VCaP (cell line): ENCODE measurements around the gene FAM181A.

Experiments
- H3K27ac ChIP-seq: fragments of 450-650 bp; 2 replicates; pipeline ENCODE4 v1.5.1; 2017
- TF ChIP-seq, protein P1 (sequence below): fragments of 450-650 bp; conservative IDR thresholded peaks from 2 replicates; pipeline ENCODE4 v1.5.1; 2017; ENCODE audit warnings: mild to moderate bottlenecking, moderate library complexity

The FAM181A gene

DNA sequence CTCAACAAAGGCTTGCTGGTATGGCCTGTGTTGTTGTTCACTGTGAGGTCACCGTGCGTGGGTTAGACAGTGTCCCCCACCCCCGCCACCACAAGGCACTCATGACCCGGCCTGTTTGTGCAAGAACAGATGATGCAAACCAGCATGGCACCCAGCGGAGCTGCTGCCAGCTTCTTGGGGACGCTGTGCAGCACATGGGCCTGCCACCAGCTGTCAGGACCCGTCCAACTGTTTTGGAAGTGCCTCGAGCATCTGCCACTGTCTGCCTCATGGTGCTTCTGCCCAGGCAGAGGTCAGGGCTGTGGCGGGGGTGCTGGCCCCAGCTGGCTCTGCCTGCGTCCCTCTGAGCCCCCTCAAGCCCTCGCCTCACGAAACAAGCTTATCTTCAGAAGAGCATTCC is 47.7 kb downstream of the FAM181A start:
- H3K27ac ChIP-seq, result no peak overlapping the region
- TF ChIP-seq, protein P1, sequence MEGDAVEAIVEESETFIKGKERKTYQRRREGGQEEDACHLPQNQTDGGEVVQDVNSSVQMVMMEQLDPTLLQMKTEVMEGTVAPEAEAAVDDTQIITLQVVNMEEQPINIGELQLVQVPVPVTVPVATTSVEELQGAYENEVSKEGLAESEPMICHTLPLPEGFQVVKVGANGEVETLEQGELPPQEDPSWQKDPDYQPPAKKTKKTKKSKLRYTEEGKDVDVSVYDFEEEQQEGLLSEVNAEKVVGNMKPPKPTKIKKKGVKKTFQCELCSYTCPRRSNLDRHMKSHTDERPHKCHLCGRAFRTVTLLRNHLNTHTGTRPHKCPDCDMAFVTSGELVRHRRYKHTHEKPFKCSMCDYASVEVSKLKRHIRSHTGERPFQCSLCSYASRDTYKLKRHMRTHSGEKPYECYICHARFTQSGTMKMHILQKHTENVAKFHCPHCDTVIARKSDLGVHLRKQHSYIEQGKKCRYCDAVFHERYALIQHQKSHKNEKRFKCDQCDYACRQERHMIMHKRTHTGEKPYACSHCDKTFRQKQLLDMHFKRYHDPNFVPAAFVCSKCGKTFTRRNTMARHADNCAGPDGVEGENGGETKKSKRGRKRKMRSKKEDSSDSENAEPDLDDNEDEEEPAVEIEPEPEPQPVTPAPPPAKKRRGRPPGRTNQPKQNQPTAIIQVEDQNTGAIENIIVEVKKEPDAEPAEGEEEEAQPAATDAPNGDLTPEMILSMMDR, result no peak

DNA sequence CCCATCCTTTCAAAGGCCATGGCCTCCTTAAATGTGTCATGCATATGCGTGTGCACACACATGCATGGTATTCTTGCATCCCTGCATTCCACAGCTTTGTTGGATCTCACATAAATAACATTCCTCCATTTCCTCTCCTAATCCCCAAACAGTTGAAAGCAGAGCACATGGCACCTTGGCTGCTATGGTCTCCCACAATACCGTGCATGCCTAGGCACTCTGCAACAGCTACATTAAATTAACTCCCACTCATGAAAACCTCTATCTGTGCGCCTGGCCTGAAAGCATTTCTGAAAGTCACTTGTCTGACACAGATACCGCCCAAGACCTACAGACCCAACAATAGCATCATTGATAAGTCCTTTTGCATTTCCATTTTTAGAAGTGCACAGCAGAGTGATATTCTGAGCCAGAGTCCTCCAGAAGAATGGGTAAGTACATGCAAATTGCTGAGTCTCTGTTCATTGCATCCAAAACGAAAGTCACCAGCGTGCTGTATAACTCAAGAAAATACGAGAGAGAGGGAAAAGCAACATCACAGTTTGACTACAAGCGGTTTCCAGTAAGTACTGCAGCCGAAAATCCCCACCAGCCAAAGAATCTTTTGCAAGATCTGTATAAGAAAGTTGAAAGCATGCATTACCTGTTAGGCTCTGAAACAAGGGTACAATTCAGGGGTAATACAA is 48.8 kb downstream of the FAM181A start:
- TF ChIP-seq, protein P1, result no peak

DNA sequence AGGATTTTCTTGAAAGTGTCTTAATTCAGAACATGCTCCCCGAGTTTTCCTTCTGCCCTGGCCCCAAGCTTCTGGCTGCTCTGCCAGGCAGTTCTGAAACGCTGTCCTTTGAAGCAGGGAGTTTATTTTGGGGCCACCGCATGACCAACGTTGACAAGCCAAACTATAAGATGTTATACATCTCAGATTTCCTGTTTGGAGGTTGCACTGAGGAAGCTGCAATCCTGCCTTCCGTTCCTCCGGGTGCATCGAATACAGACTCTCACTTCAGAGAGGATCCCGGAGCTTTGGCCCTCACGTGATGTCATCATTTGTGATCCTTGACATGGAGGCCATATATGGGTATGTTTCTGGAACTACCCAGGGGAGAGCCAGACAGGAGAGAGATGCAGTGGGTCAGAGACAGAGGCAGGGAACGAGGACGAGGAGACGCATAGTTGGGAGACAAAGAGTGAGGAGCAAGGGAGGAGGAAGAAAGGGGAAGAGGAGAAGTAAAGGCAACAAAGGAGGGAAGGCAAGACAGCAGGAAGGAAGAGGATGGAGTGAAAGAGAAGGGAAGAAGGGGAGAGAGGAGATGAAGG is 49.4 kb downstream of the FAM181A start, which contains the start of gene ASB2:
Gene ASB2 (minus strand): TSS at position 94 of the 581 bp plus-strand sequence. CDS start 12,031 bp downstream, outside the sequence.
- no peak within 1 kb of the TSS for H3K27ac ChIP-seq
- TF ChIP-seq, protein P1, result no peak

More for the DNA sequence above, 48.8 kb downstream of the FAM181A start:
- H3K27ac ChIP-seq, result no peak overlapping the region

DNA sequence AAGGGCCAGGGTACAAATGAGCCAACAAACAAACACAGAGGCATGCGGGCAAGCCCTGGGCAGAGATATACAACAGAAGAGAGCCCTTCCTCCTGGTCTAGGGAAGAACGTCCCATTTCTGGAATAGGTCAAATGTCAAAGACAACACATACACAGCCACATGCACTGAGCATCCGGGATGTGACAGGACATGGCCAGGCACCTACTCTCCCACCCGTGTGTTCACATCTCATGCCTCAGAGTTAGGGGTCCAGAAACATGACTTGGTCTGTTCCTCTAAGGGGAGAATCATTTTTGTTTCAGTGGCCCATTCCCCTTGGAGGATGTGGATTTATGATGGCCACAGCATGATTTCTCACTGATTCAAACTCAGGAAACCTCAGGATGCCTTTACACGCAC is 50.0 kb downstream of the FAM181A start:
- TF ChIP-seq, protein P1, result no peak
- H3K27ac ChIP-seq, result no peak overlapping the region

DNA sequence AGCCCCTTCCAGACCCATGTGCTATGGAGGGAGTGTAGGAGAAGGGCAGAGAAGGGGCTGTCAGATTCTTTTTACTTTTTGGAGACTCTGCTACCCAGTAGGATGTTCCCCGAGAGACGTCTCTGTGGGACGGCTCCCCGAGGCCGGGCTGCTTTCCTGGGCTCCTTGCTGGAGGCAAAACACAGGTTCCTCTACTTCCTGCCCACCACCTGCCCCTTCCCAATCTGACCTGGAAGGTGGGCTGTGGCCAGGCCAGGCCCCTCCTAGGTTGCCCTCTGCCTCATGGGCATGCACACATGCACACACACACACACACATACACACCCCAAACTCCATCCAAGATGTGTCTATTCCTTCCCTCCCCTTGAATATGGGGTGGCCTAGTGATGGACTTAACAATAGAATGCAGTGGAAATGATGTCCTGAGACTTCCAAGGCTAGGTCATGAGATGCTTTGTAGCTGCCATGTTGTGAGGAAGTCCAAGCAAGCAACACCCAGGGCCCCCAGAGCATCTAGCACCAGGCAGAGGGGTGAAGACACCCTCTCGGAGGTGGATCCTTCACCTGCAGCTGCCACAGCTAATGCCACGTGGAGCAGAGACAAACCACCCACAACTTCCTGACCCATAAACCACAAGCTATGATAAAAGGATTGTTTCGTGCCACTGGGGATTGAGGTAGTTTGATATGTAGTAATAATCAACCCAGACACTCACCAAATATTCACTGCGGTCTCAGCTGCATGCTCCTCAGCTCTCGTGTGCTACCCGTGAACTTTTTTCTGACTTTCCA is 50.8 kb downstream of the FAM181A start:
- no peak overlapping the region for H3K27ac ChIP-seq
- TF ChIP-seq, protein P1, result no peak

DNA sequence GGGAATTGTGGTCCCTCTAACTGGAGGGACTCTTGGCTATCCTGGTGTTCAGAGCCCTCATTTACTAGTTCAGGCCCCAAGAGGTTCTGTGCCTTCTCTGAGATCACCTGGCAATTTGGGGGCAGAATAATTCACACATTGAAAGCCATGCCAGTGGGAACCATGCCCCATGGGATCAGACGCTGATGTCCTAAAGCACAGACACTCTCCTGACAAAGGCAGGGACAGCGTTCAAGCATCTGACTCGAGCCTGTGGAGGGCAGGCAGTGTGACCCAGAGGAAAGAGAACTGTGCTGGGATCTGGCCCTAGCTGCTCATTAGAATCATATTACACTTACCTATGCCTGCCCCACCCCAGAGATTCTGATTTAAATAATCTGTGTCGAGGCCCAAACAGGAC is 51.6 kb downstream of the FAM181A start:
- TF ChIP-seq, protein P1, result no peak
- no peak overlapping the region for H3K27ac ChIP-seq
